H1 (cell line): Measurements from ENCODE around the gene SLC7A9. TPM values are rescaled to one million over a fixed set of nuclear protein-coding genes. Genes with fewer than 3 reads are reported as not detected.

Experiments used
- GABPA ChIP-seq: IDR thresholded peaks from 2 replicates; pipeline ENCODE4 v1.6.1; 2011; ENCODE audit warnings: mild to moderate bottlenecking, low read length, moderate library complexity, borderline replicate concordance; ENCODE audit not compliant: insufficient read depth
- JUND ChIP-seq: IDR thresholded peaks from 2 replicates; pipeline ENCODE4 v1.6.1; 2011; ENCODE audit warnings: mild to moderate bottlenecking, improper control_type of control experiment, low read length
- USF2 ChIP-seq: IDR thresholded peaks from 2 replicates; pipeline ENCODE4 v1.6.1; 2011; ENCODE audit warnings: low read length, improper control_type of control experiment
- polyA plus RNA-seq, 7 experiments: library from polyadenylated mRNA; depleted of rRNA in 3 of 7; stranded (reverse) in 5 of 7; unstranded in 2 of 7; fragments of >200 nt in 5 of 7; fragments of 200-250 nt in 2 of 7; gene quantifications; 1 replicate in 5 of 7; 2 replicates in 1 of 7; 4 replicates in 1 of 7; pipeline versions ENCODE4 v1.2.1 to v1.2.3, GENCODE V29; 2011 to 2013; ENCODE audit warnings: missing spikeins in 2 of 7, mixed read lengths in 2 of 7
- total RNA-seq: library from RNA; stranded (reverse); fragmentation: NEBNext Ultra II Directional; extraction: Animal tissue kit (Norgen Biotek cat#: 25700); gene quantifications from 2 replicates; pipeline ENCODE4 v1.2.1, GENCODE V29; 2021

Gene SLC7A9
- total and polyA plus RNA-seq, 2 of the 8 experiments (the other 6 are each of a cell fraction or from before 2014, with no cell fraction given), result 0.15 TPM; not detected in 1

GRCh38 chr19:32858559-32858958, 11.0 kb downstream of the SLC7A9 start (continued):
- no peak for TF ChIP-seq USF2
- no peak for TF ChIP-seq JUND
- TF ChIP-seq GABPA, result no peak
- TF ChIP-seq, all 59 proteins: peak for 0
